HG02884 (cell line): ENCODE data around the gene ADPRHL1.

ENCODE experiments used
- ATAC-seq: cut with Tn5 transposase; IDR thresholded peaks from one replicate; pipeline ENCODE4 v1.9.1; 2021; ENCODE audit warnings: mild to moderate bottlenecking, moderate library complexity; ENCODE audit not compliant: unreplicated experiment

The ADPRHL1 gene

DNA sequence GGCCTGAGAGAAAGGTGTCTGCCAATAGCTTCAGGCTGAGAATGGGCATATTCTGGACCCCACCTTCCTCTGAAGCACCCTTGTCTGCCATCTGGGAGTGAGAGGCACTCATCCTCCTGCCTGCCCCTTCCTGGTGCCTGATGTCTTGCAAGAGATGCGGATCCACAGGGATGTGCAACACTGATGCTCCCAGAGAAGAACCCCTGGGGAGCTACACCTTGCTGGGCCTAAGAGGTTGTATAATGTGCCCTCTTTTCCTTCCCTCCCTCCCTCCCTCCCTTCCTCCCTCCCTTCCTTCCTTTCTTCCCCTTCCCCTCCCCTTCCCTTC lies 34.6 kb downstream of the ADPRHL1 start:
- ATAC-seq, result no peak

DNA sequence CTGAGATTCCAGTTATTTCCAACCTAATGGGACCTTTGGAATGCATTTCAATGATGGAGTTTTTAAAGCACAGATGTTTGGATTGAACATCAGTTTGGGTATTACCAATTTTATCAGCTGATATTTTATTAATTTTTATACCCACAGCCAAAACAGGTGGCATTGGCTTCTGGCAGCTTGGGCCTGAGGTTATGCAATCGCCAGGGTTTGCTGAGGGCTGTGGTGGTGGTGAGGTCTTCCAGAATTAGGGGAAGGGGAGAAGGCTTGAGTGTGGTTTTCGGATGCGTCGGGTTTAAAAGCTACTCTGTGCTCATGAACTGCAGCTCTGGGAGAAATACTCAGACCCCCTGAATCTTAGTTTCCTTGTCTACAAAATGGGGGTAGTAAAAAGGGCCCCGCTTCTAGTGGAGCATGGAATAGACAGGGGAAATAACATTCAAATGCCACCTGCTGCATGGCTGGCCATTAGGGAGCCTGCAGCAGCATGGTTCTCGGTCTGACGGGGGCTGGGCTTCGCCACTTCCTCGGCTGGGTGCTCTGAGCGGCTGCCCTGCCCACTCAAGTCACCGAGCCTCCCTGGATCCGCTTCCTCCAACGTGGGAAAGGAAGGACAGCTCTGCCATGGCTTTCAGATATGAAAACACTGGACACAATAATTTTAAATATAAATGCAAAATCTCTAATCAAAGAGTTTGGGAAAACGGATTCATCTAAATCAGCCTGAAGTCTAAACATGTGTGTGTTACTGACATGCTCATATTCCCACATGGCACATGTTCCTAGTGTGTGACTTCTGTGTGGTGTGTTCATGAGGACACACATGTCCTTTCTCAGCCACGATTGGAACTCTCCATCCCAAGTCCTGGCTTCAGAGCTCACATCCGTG lies 35.2 kb downstream of the ADPRHL1 start:
- ATAC-seq, result no peak

DNA sequence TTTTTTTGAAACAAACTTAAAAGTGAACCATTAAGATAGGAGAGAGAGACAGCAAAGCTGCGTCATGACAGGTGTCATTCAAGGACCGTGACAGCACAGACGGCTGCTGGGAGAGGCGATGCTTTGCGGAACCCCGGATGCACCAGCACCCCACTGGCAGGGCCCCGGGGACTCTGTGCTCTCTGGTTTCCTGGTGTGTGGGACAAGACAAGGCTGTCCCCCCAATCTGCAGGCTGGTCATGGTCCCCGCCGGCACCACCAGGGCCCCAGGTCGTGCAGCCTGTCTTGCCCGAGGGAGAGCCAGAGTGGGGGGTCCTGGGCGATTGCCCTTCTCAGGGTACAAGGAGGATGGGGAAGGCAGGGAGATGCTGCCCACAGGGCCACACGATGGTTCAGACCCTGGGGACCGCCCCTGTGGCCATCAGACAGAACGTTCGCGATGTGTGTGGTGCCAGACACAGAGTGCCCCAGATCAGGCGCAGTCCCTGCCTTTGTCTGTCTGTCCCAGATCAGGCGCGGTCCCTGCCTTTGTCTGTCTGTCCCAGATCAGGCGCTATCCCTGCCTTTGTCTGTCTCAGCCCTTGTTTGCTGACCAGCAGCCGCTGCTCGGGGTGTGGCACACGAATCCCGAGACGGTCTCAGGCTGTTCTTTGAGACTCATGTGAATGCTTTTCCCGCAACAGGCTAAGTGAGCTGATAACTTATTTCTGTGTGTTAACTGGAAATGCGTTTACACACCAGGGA lies 36.1 kb downstream of the ADPRHL1 start:
- no peak for ATAC-seq

DNA sequence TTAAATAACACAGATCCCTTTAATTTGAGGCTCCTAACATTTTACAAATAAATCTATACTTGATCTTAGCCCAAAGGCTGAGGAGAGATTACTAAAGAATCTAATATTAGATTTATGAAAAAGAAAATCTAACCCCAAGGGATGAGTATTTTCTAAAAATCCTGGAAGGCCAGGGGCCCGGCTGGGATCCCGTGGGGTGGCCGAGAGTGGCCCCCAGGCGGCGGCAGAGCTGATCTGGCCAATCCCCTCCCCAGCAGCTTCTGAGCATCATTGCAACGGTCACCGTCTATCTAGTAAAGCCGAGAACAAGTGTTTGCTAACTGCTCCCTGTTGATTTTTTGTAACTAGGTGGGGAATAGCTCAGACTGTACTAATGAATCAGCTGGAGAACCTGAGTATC lies 37.5 kb downstream of the ADPRHL1 start:
- ATAC-seq, result no peak

DNA sequence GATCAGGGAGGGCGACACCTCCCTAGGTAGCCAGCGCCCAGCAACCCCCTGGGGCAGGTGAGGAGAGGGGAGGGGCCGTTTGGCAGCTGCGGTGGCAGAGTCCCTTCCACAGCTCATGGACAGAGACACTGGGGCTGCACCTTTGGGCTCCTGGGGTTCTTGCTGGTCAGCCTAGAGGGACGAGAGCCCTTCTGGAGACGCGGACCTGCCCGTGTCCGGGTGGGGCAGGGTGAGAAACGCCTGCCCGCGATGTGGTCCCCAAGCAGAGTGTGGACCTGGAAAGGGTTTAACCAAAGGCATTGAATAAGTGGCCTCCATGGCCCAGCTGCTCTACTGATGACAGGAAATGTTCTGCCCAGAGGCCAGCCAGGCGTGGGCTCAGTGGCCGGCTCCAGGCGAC lies 38.3 kb downstream of the ADPRHL1 start:
- no peak for ATAC-seq

DNA sequence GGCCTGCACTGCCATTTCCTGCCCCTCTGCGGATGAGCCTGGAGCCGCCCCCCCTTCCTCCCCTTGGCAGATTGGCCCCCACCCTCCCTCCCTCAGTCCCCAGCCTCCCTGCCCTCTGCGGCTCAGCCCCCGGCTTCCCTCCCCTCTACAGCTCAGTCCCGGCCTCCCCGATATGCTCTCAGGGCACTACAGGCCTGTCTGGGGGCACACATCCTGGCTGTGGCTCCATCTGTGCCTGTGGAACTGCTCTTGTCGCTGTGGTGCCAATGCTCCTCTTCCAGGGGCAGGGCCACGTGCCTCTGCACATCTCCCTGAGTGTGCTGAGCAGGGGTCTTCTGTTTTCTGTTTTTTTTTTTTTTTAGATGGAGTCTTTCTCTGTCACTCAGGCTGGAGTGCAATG lies 39.0 kb downstream of the ADPRHL1 start:
- no peak for ATAC-seq

DNA sequence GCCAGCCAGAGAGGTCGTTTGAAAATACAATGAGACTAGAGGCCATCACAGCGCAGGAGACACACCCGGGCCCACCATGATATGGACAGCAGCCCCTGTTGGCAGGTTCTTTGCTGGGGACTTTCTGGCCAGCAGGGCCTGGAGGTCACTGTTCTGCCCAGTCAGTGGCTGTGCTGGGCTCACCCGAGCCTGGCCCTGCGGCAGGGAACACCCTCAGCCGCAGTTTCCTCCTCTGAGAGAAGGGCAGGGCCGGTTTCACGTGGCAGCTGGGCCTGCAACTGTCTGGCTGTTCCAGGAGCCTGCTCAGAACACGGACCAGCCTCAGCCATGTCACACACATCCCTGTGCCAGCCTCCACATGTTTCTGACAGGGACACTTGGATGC lies 39.4 kb downstream of the ADPRHL1 start:
- ATAC-seq, result no peak

DNA sequence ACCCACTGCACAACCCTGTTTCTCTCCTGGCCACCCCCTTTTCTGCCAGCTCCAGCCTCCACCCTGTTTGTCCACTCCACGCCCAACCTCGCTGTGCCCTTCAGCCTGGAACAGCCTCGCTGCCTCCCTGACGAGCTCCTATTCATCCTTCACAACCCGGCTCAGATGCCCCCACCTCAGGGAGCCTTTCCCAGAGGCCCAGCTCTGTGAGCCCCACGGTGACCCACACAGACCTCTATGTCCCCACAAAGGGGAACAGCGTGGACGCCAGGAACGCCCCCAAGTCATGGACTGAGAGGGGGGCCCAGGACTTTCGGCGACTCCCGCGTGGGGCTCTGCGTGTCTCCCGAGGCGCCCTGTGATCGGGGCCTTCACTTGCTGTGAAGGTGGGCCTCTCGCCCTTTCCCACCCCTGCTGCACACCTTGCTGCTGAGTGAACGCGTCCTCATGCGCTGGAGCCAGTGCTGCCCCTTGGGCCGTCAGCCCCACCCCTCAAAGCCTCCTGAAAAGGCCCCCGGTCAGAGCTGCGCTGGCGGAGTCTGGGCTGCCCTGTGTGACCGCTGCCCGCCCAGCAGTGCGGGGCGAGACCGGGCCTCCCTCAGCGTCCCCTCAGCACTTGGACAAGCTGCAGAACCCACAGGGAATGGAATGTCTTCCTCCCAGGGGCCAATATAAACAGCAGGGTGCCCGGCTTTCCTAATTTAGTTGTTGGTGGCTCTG lies 40.0 kb downstream of the ADPRHL1 start:
- no peak for ATAC-seq

DNA sequence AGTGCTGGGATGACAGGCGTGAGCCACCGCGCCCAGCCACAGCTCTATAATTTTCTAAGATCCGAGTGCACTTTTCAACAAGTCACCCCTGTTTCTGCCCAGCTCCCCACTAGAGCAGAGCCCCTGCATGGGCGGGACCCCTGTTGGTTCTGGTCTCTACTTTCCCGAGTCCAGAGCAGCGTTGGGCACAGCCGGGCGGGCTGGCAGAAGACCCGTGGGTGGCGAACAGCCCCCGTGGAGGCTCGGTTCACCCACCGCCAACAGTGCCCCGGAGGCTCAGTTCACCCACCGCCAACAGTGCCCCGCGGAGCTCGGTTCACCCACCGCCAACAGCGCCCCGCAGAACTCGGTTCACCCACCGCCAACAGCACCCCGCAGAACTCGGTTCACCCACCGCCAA lies 40.8 kb downstream of the ADPRHL1 start:
- ATAC-seq, result no peak

DNA sequence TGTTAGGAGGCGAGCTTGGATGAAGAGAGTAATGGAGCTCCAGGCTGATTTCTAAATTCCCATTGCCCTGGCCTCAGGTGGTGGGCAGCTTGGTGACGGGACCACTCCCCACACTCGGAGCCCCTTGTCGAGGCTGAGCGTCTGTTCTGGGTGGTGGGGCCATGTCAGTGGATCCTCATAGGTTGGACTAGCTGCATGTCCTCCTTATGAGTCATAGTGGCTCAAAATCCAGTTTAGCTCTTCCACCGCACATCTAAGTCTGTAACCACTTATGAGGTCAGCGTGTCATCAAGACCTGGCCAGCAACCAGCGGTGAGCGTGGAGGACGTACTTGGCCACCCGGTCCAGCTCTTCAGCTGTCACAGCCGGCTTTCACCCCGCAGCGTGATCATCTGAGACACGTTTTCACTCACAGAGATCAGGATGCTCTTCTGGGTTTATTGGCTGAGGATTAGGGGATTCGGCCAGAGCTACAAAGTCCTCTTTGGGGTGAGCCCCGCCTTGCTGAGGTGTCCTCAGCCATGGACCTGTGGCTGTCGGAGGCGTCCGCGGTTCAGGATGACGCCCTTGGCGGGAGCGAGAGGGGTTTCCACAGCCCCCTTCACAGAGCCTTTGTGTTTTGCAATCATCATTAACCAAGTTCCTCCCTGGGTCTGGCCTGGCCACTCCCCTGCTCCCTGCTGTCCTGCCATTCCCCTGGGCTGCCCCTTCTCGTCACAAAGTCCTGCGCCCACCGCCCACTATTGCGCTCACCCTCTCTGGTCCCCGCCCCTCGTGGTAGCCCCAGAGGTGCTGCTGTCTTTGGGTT lies 41.9 kb downstream of the ADPRHL1 start:
- no peak for ATAC-seq

DNA sequence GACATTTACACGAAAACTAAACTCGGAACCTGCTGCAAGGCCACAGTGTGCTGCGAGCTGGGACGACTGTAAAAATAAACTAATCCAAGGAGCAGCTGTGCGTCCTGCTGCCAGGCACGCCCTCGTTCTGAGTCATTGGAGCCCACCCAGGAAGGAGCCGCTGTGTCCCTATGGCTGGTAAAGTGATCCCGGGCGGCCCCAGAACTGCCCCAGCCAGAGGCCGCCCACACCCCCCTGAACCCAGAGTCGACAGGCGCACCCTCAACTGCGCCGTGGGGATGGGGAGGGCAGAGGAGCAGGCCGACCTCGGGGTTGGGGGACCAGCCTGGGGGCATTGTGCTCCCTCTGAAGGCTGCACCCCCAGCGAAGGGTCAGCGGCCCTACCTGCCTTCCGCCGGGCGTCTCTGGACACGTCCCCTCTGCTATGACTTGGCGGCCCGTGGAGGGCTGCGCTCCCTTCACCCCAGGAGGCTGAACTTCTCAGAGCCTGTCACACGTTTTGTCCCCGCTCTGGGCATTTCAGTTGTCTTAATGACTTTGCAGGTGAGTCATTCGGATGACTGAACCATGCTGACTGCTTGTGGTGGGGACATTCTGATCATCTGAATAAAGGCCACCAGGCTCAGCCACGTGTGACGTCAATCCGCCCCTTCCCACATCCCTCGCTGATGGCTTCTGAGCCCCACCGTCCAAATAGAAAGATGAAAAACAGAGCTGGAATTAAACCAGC lies 42.7 kb downstream of the ADPRHL1 start:
- no peak for ATAC-seq

DNA sequence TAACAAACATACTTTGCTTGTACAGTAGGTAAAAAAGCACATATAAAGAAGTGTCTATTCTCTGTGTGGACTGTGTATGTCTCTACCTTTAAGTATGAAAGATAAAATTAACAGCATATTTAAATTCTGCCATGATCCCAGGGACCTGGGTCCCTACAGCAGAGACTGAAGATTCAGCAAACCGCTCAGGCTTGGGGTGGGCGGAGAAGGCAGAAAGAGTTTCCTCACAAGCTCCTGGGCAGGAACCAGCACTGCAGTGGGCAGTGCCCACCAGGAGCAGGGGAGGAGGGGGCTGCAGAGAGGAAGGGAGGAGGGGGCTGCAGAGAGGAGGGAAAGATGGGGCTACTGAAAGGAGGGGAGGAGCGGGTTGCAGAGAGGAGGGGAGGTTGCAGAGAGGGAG lies 44.7 kb downstream of the ADPRHL1 start:
- ATAC-seq, result no peak

DNA sequence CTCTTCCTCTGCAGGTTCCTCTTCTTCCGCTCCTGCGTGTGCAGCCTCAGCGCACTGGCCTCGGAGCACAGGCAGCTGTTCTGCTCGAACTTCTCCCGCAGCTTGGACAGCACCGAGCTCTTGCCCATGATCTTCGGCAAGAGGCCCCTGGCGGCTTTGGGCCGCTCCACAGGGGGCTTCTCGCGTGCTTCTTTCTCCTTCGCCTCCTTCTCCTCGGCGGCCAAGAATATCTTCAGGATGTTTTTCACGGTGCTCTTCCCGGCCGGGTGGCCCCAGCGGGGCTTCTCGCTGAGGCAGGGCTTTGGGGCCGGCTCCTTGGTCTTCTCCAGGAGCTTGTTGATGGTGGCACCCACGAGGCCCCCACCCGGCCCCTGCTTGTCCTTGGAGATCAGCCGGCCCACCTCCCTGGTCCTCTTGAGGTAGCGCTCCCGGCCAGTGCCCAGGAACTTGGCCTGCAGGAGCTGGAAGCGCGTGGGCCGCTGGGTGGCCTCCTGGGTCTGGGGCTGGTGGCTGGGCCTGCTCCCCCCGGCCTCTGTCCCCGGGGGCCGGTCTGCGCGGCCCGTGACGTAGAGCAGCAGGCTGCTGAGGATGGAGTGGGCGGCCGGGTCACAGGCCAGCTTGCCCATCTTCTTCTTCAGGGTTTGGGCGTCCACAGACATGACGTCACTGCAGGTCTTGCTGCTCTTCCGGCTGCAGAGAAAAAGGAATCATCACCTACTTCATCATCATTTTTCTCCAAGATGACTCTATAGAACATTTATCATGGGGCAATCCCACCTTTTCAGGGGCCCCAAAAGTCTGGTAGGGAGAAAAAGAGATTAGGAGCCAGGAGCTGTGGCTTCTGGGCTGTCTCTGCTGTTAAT lies 45.5 kb downstream of the ADPRHL1 start:
- no peak for ATAC-seq

DNA sequence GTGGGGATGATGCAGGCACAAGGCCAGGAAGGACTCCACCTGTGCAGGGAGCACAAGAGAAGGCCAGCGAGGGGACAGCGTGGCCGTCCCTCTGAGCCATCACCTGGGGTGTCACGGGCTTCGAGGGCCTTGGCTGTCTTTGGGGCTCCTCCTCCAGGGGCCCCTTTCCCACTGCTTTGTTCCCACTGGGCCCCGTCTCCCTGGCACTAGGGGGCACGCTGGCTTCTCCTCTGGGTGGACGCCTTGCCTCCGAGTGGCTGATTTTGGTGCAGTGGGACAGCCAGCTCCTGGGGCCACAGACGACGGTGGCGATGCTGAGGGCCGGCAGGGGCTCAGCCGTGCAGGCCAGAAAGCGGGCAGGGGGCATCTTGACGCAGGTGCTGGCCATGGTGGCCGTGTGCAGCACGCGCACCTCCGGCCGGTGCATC lies 46.2 kb downstream of the ADPRHL1 start:
- no peak for ATAC-seq

DNA sequence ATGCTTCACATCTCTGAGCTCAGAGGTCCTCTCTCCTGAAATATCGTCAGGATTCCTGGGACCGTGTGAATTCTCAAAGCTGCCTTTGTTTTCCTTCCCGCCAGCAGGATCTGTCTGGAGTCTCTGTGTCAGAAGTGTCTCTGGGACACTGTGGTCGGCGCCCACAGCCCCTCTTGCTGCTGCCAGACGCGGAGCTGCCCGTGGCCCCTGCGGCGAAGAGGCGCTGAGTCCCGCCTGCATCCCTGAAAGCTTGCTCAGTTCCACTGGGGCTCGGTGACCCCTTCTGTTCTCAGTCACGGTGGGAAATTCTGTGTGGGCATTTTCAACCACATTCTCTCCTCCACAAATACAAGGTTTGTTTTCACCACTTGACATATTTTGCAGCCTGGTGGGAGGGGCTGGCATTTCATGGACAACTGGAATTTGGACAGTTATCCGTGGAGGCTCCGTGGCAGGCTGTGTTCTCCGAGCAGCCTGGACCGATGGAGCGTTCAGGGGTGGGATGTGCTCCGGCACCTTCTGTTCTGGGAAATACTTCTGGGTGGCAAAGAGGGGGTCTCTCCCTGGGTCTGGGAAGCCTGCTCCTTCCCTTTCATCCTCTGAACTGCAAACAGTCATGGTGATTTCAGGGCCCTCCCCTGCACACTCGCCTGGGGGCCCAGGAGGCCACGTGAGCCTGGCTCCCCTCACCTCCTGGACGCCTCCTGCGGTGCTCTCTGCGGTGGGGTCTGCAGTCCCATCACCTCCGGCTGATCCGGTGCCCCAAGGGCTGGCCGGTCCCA lies 46.8 kb downstream of the ADPRHL1 start:
- no peak for ATAC-seq

DNA sequence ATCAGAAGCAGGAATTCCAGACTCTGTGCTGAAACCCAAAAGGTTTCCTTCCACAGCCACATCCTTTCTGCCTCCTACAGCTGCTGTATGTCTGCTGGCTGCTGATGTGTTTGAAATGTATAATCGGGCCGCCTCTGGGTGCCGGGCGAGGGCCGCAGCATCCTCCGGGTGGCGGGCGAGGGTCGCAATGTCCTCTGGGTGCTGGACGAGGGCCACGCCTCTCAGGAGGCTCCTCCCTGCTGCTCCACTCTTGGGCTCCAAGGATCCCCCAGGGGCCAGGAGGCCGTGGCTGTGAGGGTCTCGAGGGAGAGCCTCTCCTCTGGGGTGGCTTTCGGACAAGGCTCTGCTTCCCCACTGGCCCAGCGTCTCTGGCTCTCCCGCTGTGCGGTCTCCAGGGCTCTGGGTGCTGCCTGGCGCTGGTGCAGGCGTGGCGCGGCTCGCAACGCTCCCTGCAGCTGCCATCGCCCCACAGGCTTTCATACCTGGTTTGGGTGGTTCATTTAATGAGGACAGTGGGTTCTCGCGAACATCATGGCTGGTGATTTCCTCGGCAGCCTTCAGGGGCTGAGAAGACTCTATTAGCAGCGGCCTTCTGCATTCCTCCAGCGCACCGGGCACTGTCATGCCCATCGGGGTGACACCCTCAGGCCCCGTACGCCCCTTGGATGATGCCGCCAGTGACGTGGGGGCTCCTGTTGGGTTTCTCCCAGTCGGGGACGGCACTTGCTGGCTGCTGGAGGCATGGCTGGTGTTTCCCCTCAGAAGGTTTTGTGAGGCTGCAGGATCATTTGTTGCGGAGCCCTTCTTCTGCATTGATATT lies 47.6 kb downstream of the ADPRHL1 start:
- ATAC-seq, result no peak

DNA sequence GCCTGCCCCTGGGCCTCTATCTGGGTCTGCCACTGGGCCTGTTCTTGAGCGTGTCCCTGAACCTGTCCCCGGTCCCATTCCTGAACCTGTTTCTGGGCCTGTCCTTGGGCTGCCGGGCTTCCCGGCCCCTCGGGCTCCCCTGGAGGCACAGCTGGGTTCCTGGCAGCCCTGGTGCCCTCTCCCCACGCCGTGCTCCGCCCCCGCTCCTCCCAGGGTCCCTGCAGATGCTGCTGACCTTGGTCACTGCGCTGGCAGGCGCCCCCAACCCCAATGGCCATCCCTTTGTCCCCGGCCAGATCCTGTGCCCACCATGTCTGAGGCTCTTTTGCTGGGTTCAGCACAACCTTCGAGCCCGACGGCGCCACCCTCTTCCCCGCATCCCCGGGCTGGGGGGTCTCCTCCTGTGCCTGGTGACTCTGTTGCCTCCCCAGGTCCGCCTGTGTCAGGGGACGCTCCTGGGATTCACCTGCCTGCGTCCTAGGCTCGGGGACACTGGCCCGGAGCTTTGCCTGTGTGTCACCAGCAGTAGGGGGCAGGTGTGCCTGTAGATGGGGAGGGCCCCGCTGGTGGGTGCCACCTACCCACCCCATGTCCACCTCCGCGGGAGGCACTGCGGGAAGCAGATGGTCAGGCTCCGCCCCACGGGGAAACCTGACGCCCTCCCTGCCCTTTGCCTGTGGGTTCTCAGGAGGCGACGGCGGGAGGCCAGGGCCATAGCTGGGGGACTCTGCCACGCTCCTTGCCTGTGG lies 48.4 kb downstream of the ADPRHL1 start:
- ATAC-seq, result no peak
